ENCODE measurements around the gene P3H1. TPM values are rescaled to one million over a fixed set of nuclear protein-coding genes. Genes with fewer than 3 reads are reported as not detected.

The P3H1 gene
- total and polyA plus RNA-seq, 2 experiments from 2014 or later = 102 to 192 TPM

DNA sequence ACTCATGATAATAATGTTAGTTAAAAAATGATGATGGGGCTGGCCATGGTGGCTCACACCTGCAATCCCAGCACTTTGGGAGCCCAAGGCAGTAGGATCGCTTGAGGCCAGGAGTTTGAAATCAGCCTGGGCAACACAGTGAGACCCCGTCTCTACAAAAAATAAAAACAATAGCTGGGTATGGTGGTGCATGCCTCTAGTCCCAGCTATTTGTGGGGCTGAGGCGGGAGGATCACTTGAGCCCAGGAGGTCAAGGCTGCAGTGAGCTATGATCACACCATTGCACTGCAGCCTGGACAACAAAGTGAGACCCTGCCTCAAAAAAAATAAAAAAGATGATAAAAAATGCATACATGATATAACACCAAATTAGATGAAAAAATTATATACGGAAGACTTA, 5.3 kb downstream of the P3H1 start:
- Histone ChIP-seq H3K4me1 (ENCODE audit: insufficient read depth) (no peaks in the 10 kb centered on the region), H3K9me3 (ENCODE audit: low read depth) (no peaks in the 10 kb centered on the region), H3K4me2 (no peak overlapping the region), H2AFZ (no peak overlapping the region), H3K27ac (no peak overlapping the region), H3K36me3 (replicated peaks; ENCODE audit: insufficient read depth, low read depth) (no peaks in the 10 kb centered on the region), H3K4me3 (no peak overlapping the region), H3K79me2 (peaks cover 48% of the 10 kb centered on the region), H3K27me3 (no peaks in the 10 kb centered on the region), H4K20me1 (ENCODE audit: insufficient read depth, poor library complexity, severe bottlenecking) (peaks cover 6% of the 10 kb centered on the region), H3K9me2 (replicated peaks; ENCODE audit: insufficient read depth) (no peaks in the 10 kb centered on the region)
- DNase-seq (ENCODE audit: low spot score) = no peak
- WGBS (ENCODE audit: low lambda C conversion rate, missing lambda C conversion rate) = 98% methylated on average over 4 of the region's 4 CpGs
- TF ChIP-seq, protein P1, sequence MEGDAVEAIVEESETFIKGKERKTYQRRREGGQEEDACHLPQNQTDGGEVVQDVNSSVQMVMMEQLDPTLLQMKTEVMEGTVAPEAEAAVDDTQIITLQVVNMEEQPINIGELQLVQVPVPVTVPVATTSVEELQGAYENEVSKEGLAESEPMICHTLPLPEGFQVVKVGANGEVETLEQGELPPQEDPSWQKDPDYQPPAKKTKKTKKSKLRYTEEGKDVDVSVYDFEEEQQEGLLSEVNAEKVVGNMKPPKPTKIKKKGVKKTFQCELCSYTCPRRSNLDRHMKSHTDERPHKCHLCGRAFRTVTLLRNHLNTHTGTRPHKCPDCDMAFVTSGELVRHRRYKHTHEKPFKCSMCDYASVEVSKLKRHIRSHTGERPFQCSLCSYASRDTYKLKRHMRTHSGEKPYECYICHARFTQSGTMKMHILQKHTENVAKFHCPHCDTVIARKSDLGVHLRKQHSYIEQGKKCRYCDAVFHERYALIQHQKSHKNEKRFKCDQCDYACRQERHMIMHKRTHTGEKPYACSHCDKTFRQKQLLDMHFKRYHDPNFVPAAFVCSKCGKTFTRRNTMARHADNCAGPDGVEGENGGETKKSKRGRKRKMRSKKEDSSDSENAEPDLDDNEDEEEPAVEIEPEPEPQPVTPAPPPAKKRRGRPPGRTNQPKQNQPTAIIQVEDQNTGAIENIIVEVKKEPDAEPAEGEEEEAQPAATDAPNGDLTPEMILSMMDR (IDR thresholded peaks at IDR 0.05; ENCODE audit: poor library complexity) = no peak
- no peak for TF ChIP-seq EZH2 (IDR thresholded peaks at IDR 0.05; ENCODE audit: borderline replicate concordance)
- TF ChIP-seq EZH2phosphoT487 (IDR thresholded peaks at IDR 0.05; ENCODE audit: low read depth, severe bottlenecking, unreplicated experiment) = no peak

DNA sequence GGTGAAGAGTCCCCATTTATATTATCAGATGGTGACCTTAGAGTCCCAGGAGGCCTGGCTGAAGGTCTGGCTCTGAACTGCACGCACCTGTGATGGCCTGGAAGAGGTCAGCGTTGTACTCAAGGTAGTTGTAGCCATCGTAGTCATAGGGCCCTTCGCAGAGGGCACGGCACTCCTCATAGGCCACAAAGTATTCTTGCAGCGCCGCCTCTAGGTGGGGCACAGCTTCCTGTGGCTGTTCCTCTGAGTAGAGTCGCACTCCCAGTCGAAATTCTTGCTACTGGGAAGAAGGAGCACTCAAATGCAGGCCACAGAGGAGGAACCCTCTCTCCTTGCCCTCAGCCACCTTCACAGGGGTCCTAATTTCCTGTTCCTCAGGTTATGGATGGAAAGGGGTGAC, 7.7 kb downstream of the P3H1 start:
- Histone ChIP-seq H2AFZ (no peak overlapping the region), H3K4me2 (no peak overlapping the region), H3K27ac (no peak overlapping the region), H3K9me2 (replicated peaks; ENCODE audit: insufficient read depth) (no peaks in the 10 kb centered on the region), H4K20me1 (ENCODE audit: insufficient read depth, poor library complexity, severe bottlenecking) (peaks cover 4% of the 10 kb centered on the region), H3K79me2 (peaks cover 28% of the 10 kb centered on the region), H3K4me1 (ENCODE audit: insufficient read depth) (no peaks in the 10 kb centered on the region), H3K36me3 (replicated peaks; ENCODE audit: insufficient read depth, low read depth) (no peaks in the 10 kb centered on the region), H3K4me3 (no peak overlapping the region), H3K9me3 (ENCODE audit: low read depth) (no peaks in the 10 kb centered on the region), H3K27me3 (no peaks in the 10 kb centered on the region)
- no peak for TF ChIP-seq EZH2phosphoT487 (IDR thresholded peaks at IDR 0.05; ENCODE audit: low read depth, severe bottlenecking, unreplicated experiment)
- no peak for TF ChIP-seq EZH2 (IDR thresholded peaks at IDR 0.05; ENCODE audit: borderline replicate concordance)
- TF ChIP-seq, protein P1 (IDR thresholded peaks at IDR 0.05; ENCODE audit: poor library complexity) = no peak
- no peak for DNase-seq (ENCODE audit: low spot score)
- WGBS (ENCODE audit: low lambda C conversion rate, missing lambda C conversion rate) = 88% methylated on average over 9 of the region's 9 CpGs

DNA sequence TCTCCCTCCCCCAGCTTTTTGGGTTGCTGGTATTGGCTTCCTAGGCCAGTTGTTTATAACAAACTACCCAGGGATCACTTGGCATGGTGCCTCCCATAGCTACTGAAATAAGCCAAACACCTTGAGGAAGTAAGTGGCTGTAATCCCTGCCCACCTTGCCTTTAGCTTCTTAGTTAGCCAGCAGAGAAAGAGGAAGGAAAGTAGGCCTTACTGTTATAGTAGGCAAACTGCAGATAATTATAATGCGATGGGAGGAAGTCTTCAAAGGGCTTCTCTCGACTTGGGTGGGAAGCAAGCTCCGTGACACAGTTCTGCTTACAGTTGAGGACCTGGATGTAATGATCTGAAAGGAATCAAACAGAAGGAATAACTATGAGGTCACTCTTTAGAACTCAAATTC, 8.2 kb downstream of the P3H1 start:
- DNase-seq (ENCODE audit: low spot score) = no peak
- Histone ChIP-seq H3K36me3 (replicated peaks; ENCODE audit: insufficient read depth, low read depth) (no peaks in the 10 kb centered on the region), H3K4me2 (no peak overlapping the region), H3K27ac (no peak overlapping the region), H3K9me2 (replicated peaks; ENCODE audit: insufficient read depth) (no peaks in the 10 kb centered on the region), H3K79me2 (peaks cover 23% of the 10 kb centered on the region), H3K4me1 (ENCODE audit: insufficient read depth) (no peaks in the 10 kb centered on the region), H4K20me1 (ENCODE audit: insufficient read depth, poor library complexity, severe bottlenecking) (peaks cover under 1% of the 10 kb centered on the region), H3K27me3 (no peaks in the 10 kb centered on the region), H3K4me3 (no peak overlapping the region), H2AFZ (no peak overlapping the region), H3K9me3 (ENCODE audit: low read depth) (no peaks in the 10 kb centered on the region)
- no peak for TF ChIP-seq EZH2 (IDR thresholded peaks at IDR 0.05; ENCODE audit: borderline replicate concordance)
- TF ChIP-seq, protein P1 (IDR thresholded peaks at IDR 0.05; ENCODE audit: poor library complexity) = no peak
- no peak for TF ChIP-seq EZH2phosphoT487 (IDR thresholded peaks at IDR 0.05; ENCODE audit: low read depth, severe bottlenecking, unreplicated experiment)
- 95% methylated on average over 3 of the region's 3 CpGs for WGBS (ENCODE audit: low lambda C conversion rate, missing lambda C conversion rate)

DNA sequence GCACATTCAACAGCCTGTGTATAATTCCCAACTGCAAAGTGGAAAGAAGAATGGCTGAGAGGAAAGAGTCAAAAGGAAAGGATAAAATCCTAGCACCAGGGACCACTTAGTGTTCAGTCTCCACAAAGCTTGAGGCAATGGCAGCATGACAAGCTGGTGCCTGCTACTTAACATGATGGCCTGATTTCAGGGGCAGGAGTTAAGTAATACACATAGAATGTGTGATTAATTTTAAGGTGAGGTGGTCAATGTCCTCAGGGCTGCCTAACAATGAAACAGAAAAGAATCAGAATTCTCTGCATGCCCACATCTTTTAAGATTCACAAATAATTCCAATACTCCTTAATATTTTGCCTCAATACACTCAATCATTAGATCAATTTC, 8.9 kb downstream of the P3H1 start:
- Histone ChIP-seq H3K9me3 (ENCODE audit: low read depth) (no peaks in the 10 kb centered on the region), H3K79me2 (peaks cover 16% of the 10 kb centered on the region), H3K27ac (no peak overlapping the region), H3K9me2 (replicated peaks; ENCODE audit: insufficient read depth) (no peaks in the 10 kb centered on the region), H3K4me2 (no peak overlapping the region), H3K4me3 (no peak overlapping the region), H2AFZ (no peak overlapping the region), H3K27me3 (no peaks in the 10 kb centered on the region), H3K36me3 (replicated peaks; ENCODE audit: insufficient read depth, low read depth) (no peaks in the 10 kb centered on the region), H3K4me1 (ENCODE audit: insufficient read depth) (no peaks in the 10 kb centered on the region), H4K20me1 (ENCODE audit: insufficient read depth, poor library complexity, severe bottlenecking) (no peaks in the 10 kb centered on the region)
- TF ChIP-seq, protein P1 (IDR thresholded peaks at IDR 0.05; ENCODE audit: poor library complexity) = no peak
- no peak for TF ChIP-seq EZH2 (IDR thresholded peaks at IDR 0.05; ENCODE audit: borderline replicate concordance)
- no peak for TF ChIP-seq EZH2phosphoT487 (IDR thresholded peaks at IDR 0.05; ENCODE audit: low read depth, severe bottlenecking, unreplicated experiment)
- no peak for DNase-seq (ENCODE audit: low spot score)

Data from hepatocyte (in vitro differentiated cells).